Measurements from ENCODE around the gene SBF2.
A peak's percentile ranks its signal among the peaks of the same experiment; 100 is the strongest.
"Not testable (repeated sequence)": the region's sequence is repeated elsewhere in the genome, so short reads cannot be mapped to it uniquely, and the experiment has no call there.

SBF2 gene

DNA sequence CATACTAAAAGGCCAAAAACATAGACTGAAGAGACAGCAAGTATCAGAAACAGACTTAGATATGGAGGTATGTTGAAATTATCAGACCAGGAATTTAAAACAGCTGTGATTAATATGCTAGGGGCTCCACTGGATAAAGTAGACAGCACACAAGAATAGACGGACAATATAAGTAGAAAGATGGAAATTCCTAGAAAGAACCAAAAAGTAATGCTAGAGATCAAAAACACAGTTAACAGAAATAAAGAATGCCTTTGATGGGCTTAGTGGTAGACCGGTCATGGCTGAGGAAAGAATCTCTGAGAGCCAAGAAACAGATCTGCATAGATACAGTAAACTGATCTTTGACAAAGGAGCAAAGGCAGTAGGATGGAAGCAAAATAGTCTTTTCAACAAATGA lies 380.0 kb downstream of the SBF2 start:
- no peak for DNase-seq
- in situ Hi-C loops (cut with HindIII; ENCODE audit: low pct_ligation_motif_present, low pct_unique_long_range_greater_than_20kb, low sequenced_read_pairs) = no loop called here

GRCh38 chr11:9905960-9906791 lies 387.8 kb downstream of the SBF2 start:
- in situ Hi-C loops (cut with HindIII; ENCODE audit: low pct_ligation_motif_present, low pct_unique_long_range_greater_than_20kb, low sequenced_read_pairs) = no loop called here
- peak; percentile 82 for DNase-seq

DNA sequence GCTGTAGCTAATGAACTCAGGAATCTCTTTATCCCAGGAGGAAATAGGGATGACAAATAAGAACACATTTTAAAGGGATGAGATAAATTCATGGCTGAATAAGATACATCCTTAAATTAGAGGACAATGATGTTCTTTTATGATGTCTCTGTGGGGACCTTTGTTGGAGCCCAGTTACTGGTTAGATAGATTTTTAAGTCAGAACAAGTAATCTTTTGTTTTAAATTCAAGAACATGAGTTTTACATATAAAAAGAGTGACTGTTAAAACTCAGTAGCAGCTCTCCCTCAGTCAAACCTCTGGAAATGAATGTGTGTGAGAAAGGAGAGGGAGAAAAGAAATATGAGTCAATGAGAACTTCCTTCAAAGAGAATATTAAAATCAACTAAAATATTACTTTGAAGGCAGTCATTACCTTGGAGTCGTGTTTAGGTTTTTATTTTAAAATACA lies 388.5 kb downstream of the SBF2 start:
- in situ Hi-C loops (cut with HindIII; ENCODE audit: low pct_ligation_motif_present, low pct_unique_long_range_greater_than_20kb, low sequenced_read_pairs) = no loop called here
- no peak for DNase-seq

GRCh38 chr11:9903579-9903978 lies 390.4 kb downstream of the SBF2 start:
- in situ Hi-C loops (cut with HindIII; ENCODE audit: low pct_ligation_motif_present, low pct_unique_long_range_greater_than_20kb, low sequenced_read_pairs) = no loop called here
- no peak for DNase-seq

DNA sequence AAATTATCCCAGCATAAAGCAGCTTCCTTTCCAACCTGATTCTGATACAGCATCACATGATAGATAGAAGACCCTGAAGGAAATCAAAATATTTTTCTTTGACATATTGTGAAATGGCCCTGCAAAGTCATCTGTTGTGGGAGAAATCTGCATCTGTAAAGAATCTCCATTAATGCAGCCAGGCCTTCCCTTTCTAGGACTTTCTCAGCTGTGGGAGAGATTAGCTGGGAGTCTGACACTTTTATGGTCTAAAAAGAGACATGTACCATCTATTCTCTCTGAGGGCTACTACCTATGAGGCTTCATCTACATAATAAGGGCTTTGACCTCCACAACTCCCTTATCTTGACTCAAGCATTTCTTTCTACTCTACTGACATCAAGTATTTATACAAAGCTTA lies 392.1 kb downstream of the SBF2 start:
- in situ Hi-C loops (cut with HindIII; ENCODE audit: low pct_ligation_motif_present, low pct_unique_long_range_greater_than_20kb, low sequenced_read_pairs) = no loop called here
- DNase-seq = no peak

DNA sequence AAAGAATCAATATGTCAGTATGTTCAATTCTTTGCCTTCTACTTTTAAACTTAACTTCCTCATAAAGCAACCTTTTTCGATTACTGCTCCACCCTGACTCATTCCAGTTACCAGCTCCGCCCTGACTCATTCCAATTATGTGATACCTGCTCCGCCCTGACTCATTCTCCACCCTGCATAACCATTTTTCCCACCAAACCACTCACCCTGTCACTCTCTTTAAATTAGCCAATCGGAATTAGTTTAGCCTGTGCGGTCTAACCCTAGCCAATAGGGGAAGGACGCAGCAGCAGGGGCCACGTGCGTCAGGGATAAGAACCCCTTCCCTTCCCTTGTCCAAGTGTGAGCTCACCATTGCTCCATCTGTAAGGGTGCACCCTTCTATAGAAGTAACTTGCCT lies 393.8 kb downstream of the SBF2 start:
- in situ Hi-C loops (cut with HindIII; ENCODE audit: low pct_ligation_motif_present, low pct_unique_long_range_greater_than_20kb, low sequenced_read_pairs) = not testable (repeated sequence)
- DNase-seq = peak; percentile 90

- DNase-seq = peak; percentile 2
- in situ Hi-C loops (cut with HindIII; ENCODE audit: low pct_ligation_motif_present, low pct_unique_long_range_greater_than_20kb, low sequenced_read_pairs) = no loop called here
Measured at GRCh38 chr11:9899676-9900075, 394.3 kb downstream of the SBF2 start.

DNA sequence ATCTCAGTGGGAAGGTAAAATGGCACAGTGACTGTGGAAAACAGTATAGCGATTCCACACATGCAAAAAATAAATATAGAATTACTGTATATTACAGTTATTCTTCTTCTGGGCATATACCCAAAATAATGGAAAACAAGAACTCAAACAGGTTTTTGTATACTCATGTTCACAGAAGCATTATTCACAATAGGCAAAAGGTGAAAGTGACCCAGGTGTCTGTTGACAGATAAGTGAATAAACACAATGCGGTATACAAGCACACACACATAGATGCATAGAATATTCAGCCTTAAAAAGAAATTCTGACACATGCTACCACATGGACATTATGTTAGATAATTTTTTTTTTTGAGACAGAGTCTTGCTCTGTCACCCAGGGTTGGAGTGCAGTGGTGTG lies 397.1 kb downstream of the SBF2 start:
- no peak for DNase-seq
- in situ Hi-C loops (cut with HindIII; ENCODE audit: low pct_ligation_motif_present, low pct_unique_long_range_greater_than_20kb, low sequenced_read_pairs) = no loop called here

GRCh38 chr11:9895006-9895405 lies 399.0 kb downstream of the SBF2 start:
- DNase-seq = no peak
- in situ Hi-C loops (cut with HindIII; ENCODE audit: low pct_ligation_motif_present, low pct_unique_long_range_greater_than_20kb, low sequenced_read_pairs) = no loop called here

- no peak for DNase-seq
- in situ Hi-C loops (cut with HindIII; ENCODE audit: low pct_ligation_motif_present, low pct_unique_long_range_greater_than_20kb, low sequenced_read_pairs) = no loop called here
Measured at GRCh38 chr11:9893474-9893873, 400.5 kb downstream of the SBF2 start.

GRCh38 chr11:9888938-9889337 lies 405.1 kb downstream of the SBF2 start:
- in situ Hi-C loops (cut with HindIII; ENCODE audit: low pct_ligation_motif_present, low pct_unique_long_range_greater_than_20kb, low sequenced_read_pairs) = no loop called here
- DNase-seq = no peak

GRCh38 chr11:9887472-9887871 lies 406.5 kb downstream of the SBF2 start:
- no peak for DNase-seq
- in situ Hi-C loops (cut with HindIII; ENCODE audit: low pct_ligation_motif_present, low pct_unique_long_range_greater_than_20kb, low sequenced_read_pairs) = no loop called here

DNA sequence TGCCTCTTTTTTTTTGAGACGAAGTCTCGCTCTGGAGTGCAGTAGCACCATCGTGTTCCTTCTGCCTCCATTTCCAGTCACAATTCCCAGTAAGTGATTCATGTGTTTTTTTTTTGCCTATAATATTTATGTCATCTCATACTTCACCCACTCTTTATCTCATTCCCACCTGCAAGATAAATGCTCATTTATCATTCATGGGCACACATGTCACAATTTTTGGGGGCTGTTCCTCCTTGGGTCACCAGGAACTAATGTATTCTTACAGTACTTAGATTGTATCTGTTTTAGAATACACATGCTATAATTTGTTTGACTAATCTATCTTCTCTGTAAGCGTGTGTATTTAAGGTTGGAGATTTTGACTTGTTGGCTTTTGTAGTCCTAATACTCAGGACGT lies 407.4 kb downstream of the SBF2 start:
- DNase-seq = no peak
- in situ Hi-C loops (cut with HindIII; ENCODE audit: low pct_ligation_motif_present, low pct_unique_long_range_greater_than_20kb, low sequenced_read_pairs) = no loop called here

- DNase-seq = no peak
- in situ Hi-C loops (cut with HindIII; ENCODE audit: low pct_ligation_motif_present, low pct_unique_long_range_greater_than_20kb, low sequenced_read_pairs) = no loop called here
Measured at GRCh38 chr11:9884601-9885000, 409.4 kb downstream of the SBF2 start.

DNA sequence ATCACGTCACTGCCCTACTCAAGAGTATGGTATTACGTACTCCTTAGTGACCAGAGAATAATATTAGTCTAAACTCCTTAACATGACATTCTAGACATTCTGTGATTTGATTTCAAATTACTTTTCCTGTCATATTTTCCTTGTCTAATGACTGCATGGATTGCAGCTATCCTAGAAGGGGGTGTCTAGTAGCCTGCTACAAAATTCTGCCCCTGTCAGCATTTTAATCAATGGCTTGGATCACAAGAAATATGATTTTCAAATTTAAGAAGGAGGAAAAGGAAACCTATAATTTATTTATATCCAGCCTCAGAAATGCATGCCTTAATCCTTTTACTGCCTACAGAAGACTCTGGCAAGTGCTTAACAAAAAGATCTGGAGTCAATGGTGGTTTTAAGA lies 413.4 kb downstream of the SBF2 start:
- in situ Hi-C loops (cut with HindIII; ENCODE audit: low pct_ligation_motif_present, low pct_unique_long_range_greater_than_20kb, low sequenced_read_pairs) = no loop called here
- no peak for DNase-seq

DNA sequence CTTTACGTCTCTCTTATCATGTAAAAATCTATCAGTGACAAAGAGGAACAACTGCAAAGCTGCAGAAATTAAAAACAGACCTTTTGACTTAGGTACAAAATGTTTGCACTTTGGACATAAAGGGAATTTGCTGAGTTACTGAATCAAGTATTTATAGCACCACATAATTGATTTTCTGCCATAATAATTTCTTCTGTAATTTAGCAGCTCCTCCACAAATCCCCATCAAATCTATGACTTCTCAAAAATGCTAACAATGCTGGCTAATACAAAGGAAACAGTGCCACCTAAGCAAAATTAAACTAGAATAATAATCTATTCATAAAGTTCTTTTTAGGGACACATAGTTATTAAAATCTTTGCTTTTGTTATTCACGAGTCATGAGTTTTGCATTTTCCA lies 415.1 kb downstream of the SBF2 start:
- DNase-seq = no peak
- in situ Hi-C loops (cut with HindIII; ENCODE audit: low pct_ligation_motif_present, low pct_unique_long_range_greater_than_20kb, low sequenced_read_pairs) = no loop called here

DNA sequence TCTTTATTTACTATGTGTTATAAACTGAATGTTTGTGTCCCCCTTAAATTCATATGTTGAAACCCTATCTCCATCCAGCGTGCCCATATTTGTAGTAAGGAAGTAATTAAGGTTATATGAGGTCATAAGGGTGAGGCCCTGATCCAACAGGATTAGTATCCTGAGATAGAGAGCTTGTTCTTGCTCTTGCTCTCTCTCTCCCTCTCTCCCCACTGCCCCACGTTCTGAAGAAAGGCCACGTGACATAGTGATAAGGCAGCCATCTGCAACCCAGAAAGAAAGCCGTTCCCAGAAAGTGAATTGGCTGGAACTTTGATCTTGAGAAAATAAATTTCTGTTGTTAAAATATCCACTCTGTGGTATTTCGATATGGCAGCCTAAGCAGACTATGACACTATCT lies 417.7 kb downstream of the SBF2 start:
- DNase-seq = no peak
- in situ Hi-C loops (cut with HindIII; ENCODE audit: low pct_ligation_motif_present, low pct_unique_long_range_greater_than_20kb, low sequenced_read_pairs) = no loop called here

- in situ Hi-C loops (cut with HindIII; ENCODE audit: low pct_ligation_motif_present, low pct_unique_long_range_greater_than_20kb, low sequenced_read_pairs) = no loop called here
- no peak for DNase-seq
Measured at GRCh38 chr11:9875862-9876261, 418.2 kb downstream of the SBF2 start.

GRCh38 chr11:9875399-9875798 lies 418.6 kb downstream of the SBF2 start:
- no peak for DNase-seq
- in situ Hi-C loops (cut with HindIII; ENCODE audit: low pct_ligation_motif_present, low pct_unique_long_range_greater_than_20kb, low sequenced_read_pairs) = no loop called here

GRCh38 chr11:9874466-9874865 lies 419.6 kb downstream of the SBF2 start:
- in situ Hi-C loops (cut with HindIII; ENCODE audit: low pct_ligation_motif_present, low pct_unique_long_range_greater_than_20kb, low sequenced_read_pairs) = no loop called here

DNA sequence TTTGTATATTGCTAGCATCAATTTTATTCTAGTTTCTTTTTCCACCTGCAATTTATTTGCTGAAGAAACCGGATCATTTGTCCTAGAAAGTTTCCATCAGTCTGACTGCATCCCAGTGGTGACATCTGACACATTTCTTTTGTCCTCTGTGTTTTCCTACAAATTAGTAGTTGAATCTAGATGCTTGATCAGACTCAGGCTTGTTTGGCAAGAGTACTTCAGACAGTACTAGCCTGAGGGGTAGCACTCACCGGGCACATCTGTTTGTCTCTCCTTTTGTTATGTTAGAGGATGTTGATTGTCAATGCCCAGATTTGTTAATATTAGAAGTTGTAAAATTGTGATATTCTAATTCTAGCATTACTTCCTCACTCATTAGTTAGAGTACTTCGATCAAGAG lies 425.4 kb downstream of the SBF2 start:
- DNase-seq = no peak
- in situ Hi-C loops (cut with HindIII; ENCODE audit: low pct_ligation_motif_present, low pct_unique_long_range_greater_than_20kb, low sequenced_read_pairs) = no loop called here

More at GRCh38 chr11:9874466-9874865, 419.6 kb downstream of the SBF2 start:
- DNase-seq = no peak
